Subcutaneous abdominal adipose tissue (tissue), 5 donors: ENCODE data around the gene DVL3.

ENCODE experiments used
- H3K27ac ChIP-seq: one replicate; pipeline ENCODE4 v1.7.0; 2013; ENCODE audit warnings: low read depth, mild to moderate bottlenecking, inconsistent platforms, low read length, moderate library complexity
- H3K27me3 ChIP-seq, 5 donors: one replicate each; pipeline ENCODE4 v1.7.0; 2013; ENCODE audit warnings: low read length in 5 of 5, inconsistent platforms in 1 of 5; ENCODE audit not compliant: control insufficient read depth in 5 of 5, insufficient read depth in 4 of 5
- H3K36me3 ChIP-seq, 5 donors: one replicate each; pipeline ENCODE4 v1.7.0; 2013; ENCODE audit warnings: low read length in 5 of 5; ENCODE audit not compliant: control insufficient read depth in 5 of 5, insufficient read depth in 5 of 5
- H3K4me1 ChIP-seq, 5 donors: one replicate each; pipeline ENCODE4 v1.7.0; 2013; ENCODE audit warnings: low read length in 5 of 5, mild to moderate bottlenecking in 3 of 5, moderate library complexity in 1 of 5; ENCODE audit not compliant: control insufficient read depth in 5 of 5, insufficient read depth in 5 of 5
- H3K4me3 ChIP-seq, 5 donors: one replicate each; pipeline ENCODE4 v1.7.0; 2013; ENCODE audit warnings: low read length in 5 of 5, low read depth in 1 of 5
- H3K9ac ChIP-seq, 5 donors: one replicate each; pipeline ENCODE4 v1.7.0; 2013; ENCODE audit warnings: low read length in 5 of 5, mild to moderate bottlenecking in 4 of 5, moderate library complexity in 3 of 5
- H3K9me3 ChIP-seq, 5 donors: one replicate each; pipeline ENCODE4 v1.7.0; 2013; ENCODE audit warnings: low read length in 5 of 5; ENCODE audit not compliant: control insufficient read depth in 5 of 5
- donor health status: healthy.
- donor health status: healthy.
- donor health status: healthy.
- donor health status: healthy.
- donor health status: healthy.

Gene DVL3

DNA sequence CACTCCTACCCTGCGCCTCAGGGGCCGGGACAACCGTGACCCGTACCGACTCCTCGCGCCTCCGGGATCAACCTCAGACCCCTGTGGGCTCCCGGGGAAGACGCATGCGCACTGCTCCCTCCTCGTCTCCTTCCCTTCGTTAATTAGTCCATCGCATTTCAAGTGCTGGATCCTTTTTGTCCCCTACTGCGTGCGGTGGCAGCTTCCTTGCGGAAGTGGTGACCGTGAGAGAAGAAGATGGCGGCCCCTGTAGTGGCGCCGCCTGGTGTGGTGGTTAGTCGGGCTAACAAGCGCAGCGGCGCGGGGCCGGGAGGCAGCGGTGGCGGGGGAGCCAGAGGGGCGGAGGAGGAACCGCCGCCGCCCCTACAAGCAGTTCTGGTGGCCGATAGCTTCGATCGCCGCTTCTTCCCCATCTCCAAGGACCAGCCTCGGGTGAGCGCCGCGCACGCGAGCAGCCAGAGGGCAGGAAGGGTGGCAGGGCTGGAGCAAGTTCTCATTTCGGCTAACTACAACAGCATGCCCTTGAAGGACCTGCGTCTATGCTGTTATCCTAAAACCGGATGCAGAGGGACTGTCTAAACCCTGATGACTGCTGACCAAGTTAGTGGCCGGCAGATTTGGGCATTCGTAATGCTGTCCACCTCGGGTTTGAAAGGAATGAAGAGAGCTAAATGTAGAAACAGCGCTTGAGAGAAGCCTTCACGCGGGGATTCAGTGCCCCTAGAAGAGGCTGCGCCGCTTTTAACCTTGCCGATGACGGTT is 19.8 kb upstream of the DVL3 start, which contains the start of gene EIF2B5:
TSS of gene EIF2B5 (plus strand) at position 210 of the 762 bp plus-strand sequence. CDS start at position 238, 28 bp downstream.
- peak within 1 kb of the TSS; percentile 90 to 99 (median 94) for H3K9ac ChIP-seq
- no peaks in the 10 kb centered on the region for H3K27me3 ChIP-seq
- H3K4me3 ChIP-seq = peak within 1 kb of the TSS; percentile 92 to 99 (median 95)
- no peaks in the 10 kb centered on the region for H3K9me3 ChIP-seq
- H3K4me1 ChIP-seq = peaks cover 10 to 38% (median 32%) of the 10 kb centered on the region in 5 donors
- peak within 1 kb of the TSS; percentile 88 for H3K27ac ChIP-seq
- peaks cover 9 to 24% (median 13%) of the 10 kb centered on the region in 5 donors for H3K36me3 ChIP-seq

GRCh38 chr3:184135911-184136260 is 19.3 kb upstream of the DVL3 start:
- Histone ChIP-seq H3K9me3 (no peaks in the 10 kb centered on the region), H3K36me3 (peaks cover 11 to 30% (median 19%) of the 10 kb centered on the region in 5 donors), H3K4me1 (peaks cover 10 to 38% (median 32%) of the 10 kb centered on the region in 5 donors), H3K9ac (peak overlapping the region; percentile 90 to 99 (median 94)), H3K27ac (peak overlapping the region; percentile 88), H3K27me3 (no peaks in the 10 kb centered on the region), H3K4me3 (peak overlapping the region; percentile 92 to 99 (median 95))

GRCh38 chr3:184140436-184140835 is 14.7 kb upstream of the DVL3 start:
- no peak overlapping the region for H3K27ac ChIP-seq

DNA sequence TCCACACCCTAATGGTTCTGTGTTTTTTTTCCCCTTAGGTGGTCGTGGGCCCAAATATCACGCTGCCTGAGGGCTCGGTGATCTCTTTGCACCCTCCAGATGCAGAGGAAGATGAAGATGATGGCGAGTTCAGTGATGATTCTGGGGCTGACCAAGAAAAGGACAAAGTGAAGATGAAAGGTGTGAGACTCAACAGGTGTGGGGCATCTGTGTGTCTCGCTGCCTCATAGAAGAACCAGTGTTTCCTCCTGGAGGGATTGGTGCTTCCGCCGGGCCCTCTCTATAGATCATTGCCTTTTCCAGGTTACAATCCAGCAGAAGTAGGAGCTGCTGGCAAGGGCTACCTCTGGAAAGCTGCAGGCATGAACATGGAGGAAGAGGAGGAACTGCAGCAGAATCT is 13.0 kb upstream of the DVL3 start:
- Histone ChIP-seq H3K27ac (no peak overlapping the region), H3K36me3 (peaks cover 19 to 85% (median 69%) of the 10 kb centered on the region in 5 donors), H3K9ac (no peak overlapping the region), H3K27me3 (no peaks in the 10 kb centered on the region), H3K4me1 (peaks cover 0 to 6% (median 2%) of the 10 kb centered on the region in 5 donors), H3K4me3 (no peak overlapping the region), H3K9me3 (no peaks in the 10 kb centered on the region)

More at GRCh38 chr3:184140436-184140835, 14.7 kb upstream of the DVL3 start:
- no peaks in the 10 kb centered on the region for H3K9me3 ChIP-seq
- H3K4me1 ChIP-seq = peaks cover 3 to 21% (median 20%) of the 10 kb centered on the region in 5 donors
- no peaks in the 10 kb centered on the region for H3K27me3 ChIP-seq
- H3K36me3 ChIP-seq = peaks cover 25 to 75% (median 64%) of the 10 kb centered on the region in 5 donors
- no peak overlapping the region for H3K9ac ChIP-seq
- no peak overlapping the region for H3K4me3 ChIP-seq

DNA sequence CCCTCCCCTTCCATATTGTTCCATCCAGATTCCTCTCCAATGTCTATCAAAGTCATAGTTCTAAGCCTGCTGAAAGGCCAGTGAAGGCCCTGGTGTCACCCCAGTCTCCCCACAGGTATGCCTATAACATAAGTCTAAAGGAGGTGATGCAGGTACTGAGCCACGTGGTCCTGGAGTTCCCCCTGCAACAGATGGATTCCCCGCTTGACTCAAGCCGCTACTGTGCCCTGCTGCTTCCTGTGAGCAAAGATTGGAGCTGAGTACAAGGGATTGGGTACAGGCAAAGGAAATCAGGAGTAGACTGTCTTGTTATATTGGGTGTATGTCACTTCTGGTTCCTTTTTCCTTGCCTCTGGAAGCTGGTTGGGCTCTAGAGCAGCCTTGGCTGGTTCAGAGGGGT is 11.8 kb upstream of the DVL3 start:
- Histone ChIP-seq H3K27ac (no peak overlapping the region), H3K9me3 (no peaks in the 10 kb centered on the region), H3K36me3 (peaks cover 19 to 76% (median 67%) of the 10 kb centered on the region in 5 donors), H3K9ac (no peak overlapping the region), H3K27me3 (no peaks in the 10 kb centered on the region), H3K4me3 (no peak overlapping the region), H3K4me1 (peaks cover 0 to 6% (median 0%) of the 10 kb centered on the region in 5 donors)

GRCh38 chr3:184144505-184144904 is 10.7 kb upstream of the DVL3 start:
- H3K27me3 ChIP-seq = no peaks in the 10 kb centered on the region
- peaks cover 19 to 67% (median 64%) of the 10 kb centered on the region in 5 donors for H3K36me3 ChIP-seq
- no peak overlapping the region for H3K27ac ChIP-seq
- H3K4me1 ChIP-seq = peaks cover 0 to 6% (median 0%) of the 10 kb centered on the region in 5 donors
- no peak overlapping the region for H3K9ac ChIP-seq
- no peak overlapping the region for H3K4me3 ChIP-seq
- no peaks in the 10 kb centered on the region for H3K9me3 ChIP-seq

DNA sequence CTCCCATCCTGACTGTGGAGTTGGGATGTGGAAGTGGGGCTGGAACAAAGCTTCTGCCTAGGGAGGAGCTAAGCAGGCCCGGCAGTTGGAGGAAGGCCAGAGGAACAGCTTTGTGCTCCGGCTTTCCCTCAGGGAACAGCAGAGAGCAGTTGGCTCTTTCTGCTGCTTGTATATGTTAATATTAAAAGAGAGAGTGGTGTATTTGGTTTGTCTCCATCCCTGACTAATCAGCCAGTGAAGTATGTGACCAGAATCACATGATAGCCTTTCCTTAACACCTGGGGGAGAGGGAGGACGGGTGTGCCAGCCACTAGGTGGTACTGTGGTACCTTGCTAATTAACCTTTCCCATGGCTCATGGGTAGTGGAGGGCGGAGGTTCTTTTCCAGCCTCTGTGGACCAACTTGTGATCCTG is 10.1 kb upstream of the DVL3 start:
- Histone ChIP-seq H3K4me3 (no peak overlapping the region), H3K36me3 (peaks cover 17 to 63% (median 62%) of the 10 kb centered on the region in 5 donors), H3K4me1 (peaks cover 0 to 6% (median 0%) of the 10 kb centered on the region in 5 donors), H3K27ac (no peak overlapping the region), H3K9ac (peak overlapping the region in 1 of 5 donors; percentile 4), H3K9me3 (no peaks in the 10 kb centered on the region), H3K27me3 (no peaks in the 10 kb centered on the region)

DNA sequence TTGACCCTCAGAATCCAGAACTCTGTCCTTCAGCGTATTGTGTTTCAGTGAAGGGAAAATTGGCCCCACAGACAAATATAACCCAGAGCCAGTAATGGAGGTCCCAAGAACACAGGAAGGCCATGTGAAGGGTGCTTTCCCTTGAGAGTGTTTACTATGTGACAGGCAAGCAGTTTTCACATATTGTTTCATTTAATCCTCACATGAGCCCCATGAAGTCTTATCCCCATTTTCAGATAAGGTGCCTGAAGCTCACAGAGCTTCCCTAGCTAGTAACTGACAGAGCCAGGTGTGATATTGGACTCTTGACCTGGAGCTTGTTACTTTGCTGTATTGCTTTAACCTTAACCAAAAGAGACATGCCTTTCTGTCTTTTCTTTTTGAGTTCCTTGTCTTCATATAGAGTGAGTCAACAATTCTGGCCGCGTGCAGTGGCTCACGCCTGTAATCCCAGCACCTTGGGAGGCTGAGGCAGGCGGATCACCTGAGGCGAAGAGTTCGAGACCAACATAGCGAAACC is 9.4 kb upstream of the DVL3 start:
- Histone ChIP-seq H3K9ac (peak overlapping the region in 1 of 5 donors; percentile 4), H3K27ac (no peak overlapping the region), H3K36me3 (peaks cover 15 to 56% (median 55%) of the 10 kb centered on the region in 5 donors), H3K4me3 (no peak overlapping the region), H3K4me1 (peaks cover 0 to 6% (median 0%) of the 10 kb centered on the region in 5 donors), H3K9me3 (no peaks in the 10 kb centered on the region), H3K27me3 (no peaks in the 10 kb centered on the region)

- no peak overlapping the region for H3K4me3 ChIP-seq
- H3K36me3 ChIP-seq = peaks cover 9 to 34% (median 32%) of the 10 kb centered on the region in 5 donors
- H3K9ac ChIP-seq = peak overlapping the region in 1 of 5 donors; percentile 30
- H3K4me1 ChIP-seq = peaks cover 0 to 6% (median 0%) of the 10 kb centered on the region in 5 donors
- no peak overlapping the region for H3K27ac ChIP-seq
- H3K9me3 ChIP-seq = no peaks in the 10 kb centered on the region
- H3K27me3 ChIP-seq = no peaks in the 10 kb centered on the region
Measured at GRCh38 chr3:184148076-184148475, 7.1 kb upstream of the DVL3 start.

DNA sequence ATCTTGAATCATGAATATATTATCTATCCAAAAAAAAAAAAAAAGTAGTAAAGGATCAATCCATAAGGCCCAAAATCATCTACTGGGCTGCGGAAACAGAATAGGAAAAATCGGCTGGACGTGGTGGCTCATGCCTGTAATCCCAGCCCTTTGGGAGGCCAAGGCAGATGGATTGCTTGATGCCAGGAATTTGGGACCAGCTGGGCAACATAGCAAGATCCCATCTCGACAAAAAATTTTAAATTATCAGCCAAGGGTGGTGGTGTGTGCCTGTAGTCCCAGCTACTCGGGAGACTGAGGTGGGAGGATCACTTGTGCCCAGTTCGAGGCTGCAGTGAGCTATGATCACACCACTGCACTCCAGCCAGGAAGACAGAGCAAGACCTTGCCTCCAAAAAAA is 6.1 kb upstream of the DVL3 start:
- H3K9ac ChIP-seq = no peak overlapping the region
- H3K36me3 ChIP-seq = peaks cover under 1 to 23% (median 22%) of the 10 kb centered on the region in 5 donors
- no peaks in the 10 kb centered on the region for H3K27me3 ChIP-seq
- no peak overlapping the region for H3K27ac ChIP-seq
- H3K9me3 ChIP-seq = no peaks in the 10 kb centered on the region
- no peak overlapping the region for H3K4me3 ChIP-seq
- H3K4me1 ChIP-seq = peaks cover 0 to 9% (median 2%) of the 10 kb centered on the region in 5 donors
